IPS DF 4.7 (cell line): ENCODE measurements around the gene RBFOX2.
"Not testable (repeated sequence)": the region's sequence is repeated elsewhere in the genome, so short reads cannot be mapped to it uniquely, and the experiment has no call there.

Experiments
- DNase-seq: peaks from one replicate; pipeline ENCODE4 v3.0.0-alpha.2; 2013; ENCODE audit warnings: low spot score; ENCODE audit errors: extremely low read depth

Gene RBFOX2

DNA sequence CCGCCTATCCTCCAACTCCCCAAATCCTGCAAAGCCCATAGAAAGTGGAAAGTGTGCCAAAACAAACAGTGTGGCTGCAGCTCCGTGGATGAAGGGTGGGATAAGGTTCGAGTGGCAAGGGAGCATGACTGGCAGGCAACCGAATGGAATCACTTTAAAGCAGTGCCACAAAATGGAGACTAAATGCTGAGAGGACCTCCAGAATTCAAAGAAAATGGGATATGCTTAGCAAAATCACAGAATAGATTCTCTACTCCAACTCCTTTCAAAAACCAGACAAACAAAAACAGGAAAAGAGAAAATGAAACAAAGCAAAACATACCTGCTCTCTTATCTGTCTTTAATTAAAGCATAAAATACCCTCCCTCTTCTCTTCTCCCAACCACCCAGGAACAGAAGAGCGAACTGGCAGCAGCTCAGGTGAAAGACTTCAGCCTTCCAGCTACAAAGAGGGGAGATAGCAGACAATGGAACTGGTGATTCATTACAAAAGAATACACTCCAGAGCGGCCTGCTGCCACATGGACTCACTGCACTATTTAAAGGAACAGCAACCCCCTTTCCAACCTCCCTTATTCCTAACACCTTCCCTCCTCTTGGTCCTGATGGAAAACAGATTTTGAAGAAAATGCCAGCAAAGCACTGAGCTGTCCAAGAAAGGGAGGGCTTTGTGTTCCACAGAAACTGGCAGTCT is 192.5 kb downstream of the RBFOX2 start:
- DNase-seq: no peak

DNA sequence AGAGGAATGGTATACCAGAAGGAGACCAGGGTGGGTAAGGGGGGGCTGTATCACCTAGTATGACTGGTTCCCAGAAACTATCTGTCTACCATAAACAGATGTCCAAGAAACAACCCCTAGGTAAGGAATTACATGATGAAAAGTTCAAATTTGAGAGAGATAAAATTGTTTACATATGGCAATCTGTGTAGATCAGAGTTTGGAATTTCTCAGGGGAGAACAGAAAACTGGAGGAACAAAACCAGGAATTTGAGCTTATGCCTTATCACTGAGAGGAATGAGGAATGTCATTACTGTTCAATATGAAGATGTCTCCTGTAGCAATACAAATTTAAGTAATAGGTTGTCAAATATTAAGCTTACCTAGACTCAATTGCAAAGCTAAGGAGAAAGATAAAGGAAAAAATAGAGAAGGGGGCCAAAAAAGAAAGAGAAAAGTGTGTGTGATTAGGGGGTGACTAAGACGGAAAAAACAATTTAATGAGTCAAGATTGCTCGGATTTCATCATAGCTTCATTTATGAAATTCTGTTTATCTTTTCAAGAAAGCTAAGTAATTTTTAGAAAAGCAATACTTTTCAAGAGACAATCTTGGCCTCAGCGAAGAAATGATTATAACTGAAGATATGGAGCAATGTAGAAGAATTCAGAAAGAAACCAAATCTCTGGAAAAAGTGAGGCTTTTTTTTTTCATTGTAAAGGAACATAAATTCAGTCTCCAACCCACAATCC is 193.2 kb downstream of the RBFOX2 start:
- no peak for DNase-seq

DNA sequence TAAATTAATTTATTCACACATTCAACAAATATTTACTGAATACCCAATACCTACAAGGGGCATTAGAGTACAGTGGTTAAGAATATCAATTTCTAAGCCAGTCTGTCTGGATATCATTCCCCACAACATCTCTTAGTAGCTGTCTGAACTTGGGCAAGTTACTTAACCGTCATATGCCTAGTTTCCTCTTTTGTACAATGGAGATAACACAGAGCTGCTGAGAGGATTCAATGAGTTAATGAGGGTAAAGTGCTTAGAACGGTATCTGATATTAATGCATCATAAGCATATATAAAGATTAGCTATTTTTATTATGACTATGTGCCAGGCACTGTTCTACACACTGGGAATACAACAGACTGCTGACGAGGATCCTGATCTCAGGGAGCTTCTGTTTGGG is 194.6 kb downstream of the RBFOX2 start:
- no peak for DNase-seq

DNA sequence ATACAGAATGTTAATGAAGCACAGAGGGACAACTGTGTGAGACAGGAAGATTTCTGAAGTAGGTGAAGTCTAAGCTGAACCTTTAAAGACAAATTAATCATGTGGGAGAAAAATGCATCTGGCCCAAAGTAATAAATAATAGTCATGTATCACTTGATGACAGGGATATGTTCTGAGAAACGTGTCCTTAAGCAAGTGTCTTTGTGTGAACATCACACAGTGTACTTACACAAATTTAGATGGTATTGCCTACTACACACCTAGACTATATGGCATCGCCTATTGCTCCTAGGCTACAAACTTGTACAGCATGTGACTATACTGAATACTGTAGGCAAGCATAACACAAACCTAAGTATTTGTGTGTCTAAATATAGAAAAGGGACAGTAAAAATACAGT is 198.3 kb downstream of the RBFOX2 start:
- DNase-seq: no peak

DNA sequence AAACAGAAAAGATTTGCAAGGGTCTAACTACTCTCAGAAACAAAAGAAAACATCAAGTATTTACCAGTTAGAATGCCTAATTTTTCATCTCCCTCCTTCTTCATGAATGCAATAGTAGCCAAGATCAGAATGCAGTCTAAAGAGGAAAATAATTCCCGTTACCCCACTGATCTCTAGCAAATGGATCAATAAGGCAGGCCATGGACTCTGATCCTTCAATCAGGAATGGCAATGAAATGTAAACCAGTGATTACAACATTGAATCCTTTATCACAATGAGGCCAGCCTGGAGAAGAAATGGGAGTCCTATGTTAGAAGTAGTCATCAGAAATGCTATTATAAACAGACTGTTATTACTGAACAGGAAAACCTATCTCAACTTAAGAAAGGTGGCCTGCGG is 204.4 kb downstream of the RBFOX2 start:
- no peak for DNase-seq

DNA sequence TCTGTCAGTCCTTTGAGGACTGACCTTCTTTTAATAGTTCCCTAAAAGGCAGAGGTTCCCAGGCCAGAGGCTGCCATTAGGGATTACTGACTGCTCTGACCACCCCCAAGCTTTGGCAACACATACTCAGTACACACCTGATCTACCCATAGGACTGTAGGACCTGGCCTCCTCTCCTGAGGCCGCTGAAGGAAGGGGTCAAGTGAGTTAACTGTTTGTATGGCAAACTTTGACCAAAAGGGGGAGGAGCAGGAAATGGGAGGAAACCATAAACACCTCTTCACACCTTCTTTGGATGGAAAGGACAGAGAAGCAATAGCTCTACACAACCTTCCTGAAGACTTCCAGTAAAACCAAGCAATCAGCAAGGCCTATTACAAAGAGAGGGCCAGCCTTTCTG is 207.0 kb downstream of the RBFOX2 start:
- DNase-seq: no peak

DNA sequence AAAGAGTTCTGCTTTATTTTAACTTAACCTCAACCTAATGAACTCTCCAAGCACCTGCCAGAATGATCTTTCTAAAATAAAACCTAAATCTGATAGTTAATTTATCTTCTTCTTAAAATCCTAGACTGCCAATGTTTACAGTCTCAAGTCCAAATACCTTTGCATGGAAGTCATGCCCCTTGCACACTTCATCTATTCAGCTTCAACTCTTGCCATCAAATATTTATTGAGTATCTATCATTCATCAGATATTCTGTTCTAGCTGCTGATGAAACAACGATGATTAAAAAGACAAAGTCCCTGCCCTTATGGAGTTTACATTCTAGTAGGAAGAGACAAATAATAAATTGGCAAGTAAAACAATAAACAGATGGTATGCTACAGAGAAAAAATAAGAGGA is 209.2 kb downstream of the RBFOX2 start:
- DNase-seq: no peak

DNA sequence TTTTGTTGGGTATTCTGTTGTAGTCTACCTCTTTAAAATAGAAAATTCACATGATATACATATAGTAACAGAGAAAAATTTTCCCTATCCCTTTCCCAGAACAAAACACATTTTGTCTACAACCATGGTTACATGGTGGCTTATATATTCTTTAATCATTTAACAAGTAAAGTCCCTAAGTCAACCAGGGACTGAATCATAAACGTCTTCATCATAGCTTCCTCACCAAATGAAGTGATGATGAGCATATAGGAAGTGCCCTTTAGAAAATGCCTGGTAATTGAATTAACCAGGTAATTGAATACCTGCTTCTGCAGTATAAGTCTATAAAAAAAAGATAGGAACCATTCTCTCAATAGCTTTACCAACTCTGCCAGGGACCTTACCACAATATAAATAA is 209.7 kb downstream of the RBFOX2 start:
- DNase-seq: no peak

DNA sequence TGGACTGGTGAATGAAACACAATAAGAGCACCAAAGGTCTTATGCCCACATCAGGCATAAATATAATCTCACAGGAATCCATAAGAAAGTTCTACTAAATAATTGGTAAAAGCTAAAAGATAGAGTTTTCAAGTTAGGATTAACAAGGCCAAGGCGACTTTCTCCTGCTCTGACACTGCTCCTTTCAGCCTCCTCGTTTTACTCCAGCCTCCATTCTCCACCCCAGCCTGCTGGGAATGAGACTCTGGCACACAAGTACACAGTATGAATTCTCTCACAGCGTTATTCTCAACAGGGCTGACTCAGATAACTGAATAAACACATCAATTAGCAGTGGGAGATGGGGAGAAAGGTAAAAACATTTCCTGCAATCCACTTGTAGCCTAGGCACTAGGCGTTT is 216.0 kb downstream of the RBFOX2 start:
- no peak for DNase-seq

DNA sequence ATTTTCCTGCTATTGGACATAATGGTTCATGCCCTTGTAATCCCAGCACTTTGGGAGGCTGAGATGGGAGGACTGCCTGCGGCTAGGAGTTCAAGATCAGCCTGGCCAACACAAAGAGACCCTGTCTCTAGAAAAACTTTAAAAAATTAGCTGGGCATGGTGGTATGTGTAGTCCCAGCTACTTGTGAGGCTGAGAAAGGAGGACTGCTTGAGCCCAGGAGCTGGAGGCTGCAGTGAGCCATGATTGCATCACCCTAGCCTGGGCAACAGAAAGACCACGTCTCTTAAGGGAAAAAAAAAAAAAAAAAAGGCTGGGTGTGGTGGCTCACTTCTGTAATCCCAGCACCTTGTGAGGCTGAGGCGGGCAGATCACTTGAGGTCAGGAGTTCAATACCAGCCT is 217.0 kb downstream of the RBFOX2 start:
- no peak for DNase-seq

DNA sequence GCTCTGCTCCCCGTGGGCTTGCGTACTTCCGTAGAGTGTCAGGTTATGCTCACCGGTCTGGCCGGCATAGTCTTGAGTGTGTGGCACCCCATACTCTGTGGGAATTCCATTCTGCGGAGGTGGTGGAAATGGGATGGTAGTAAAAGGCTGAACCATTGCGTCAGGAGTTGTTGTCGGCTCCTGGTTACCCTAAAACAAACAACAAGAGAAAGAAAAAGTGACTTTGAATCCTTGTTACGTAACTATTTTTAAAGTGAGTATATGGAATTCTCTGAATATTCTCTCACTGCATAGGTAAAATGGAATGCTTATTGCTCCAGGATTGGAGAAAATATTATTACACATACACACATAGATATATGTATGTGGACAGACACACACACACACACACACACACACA is 218.8 kb downstream of the RBFOX2 start:
- DNase-seq: no peak

DNA sequence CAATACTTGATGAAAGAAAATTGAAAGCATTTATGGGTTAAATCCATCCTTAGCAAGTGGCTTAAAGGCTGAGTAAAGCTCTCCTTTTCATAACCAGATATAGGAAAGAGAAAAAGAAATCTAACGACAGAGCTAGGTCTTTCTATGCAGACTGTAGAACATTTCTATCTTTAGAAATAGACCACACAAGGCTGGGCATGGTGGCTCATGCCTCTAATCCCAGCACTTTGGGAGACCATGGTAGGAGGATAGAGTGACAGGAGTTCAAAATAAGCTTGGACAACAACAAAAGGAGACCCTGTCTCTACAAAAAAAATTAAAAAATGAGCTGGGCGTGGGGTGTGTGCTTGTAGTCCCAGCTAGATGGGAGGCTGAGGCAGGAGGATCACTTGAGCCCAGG is 220.2 kb downstream of the RBFOX2 start:
- no peak for DNase-seq

DNA sequence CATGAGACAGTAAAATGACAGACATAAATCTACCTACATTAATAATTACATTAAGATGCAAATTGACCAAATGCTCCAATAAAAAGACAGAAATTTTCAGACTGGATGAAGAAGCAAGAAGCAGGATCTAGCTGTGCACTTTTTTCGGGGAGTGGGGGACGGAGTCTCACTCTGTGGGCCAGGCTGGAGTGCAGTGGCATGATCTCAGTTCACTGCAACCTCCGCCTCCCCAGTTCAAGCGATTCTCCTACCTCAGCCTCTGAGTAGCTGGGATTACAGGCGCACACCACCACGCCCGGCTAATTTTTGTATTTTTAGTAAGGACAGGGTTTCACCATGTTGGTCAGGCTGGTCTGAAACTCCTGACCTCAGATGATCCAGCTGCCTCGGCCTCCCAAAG is 222.0 kb downstream of the RBFOX2 start:
- not testable (repeated sequence) for DNase-seq

DNA sequence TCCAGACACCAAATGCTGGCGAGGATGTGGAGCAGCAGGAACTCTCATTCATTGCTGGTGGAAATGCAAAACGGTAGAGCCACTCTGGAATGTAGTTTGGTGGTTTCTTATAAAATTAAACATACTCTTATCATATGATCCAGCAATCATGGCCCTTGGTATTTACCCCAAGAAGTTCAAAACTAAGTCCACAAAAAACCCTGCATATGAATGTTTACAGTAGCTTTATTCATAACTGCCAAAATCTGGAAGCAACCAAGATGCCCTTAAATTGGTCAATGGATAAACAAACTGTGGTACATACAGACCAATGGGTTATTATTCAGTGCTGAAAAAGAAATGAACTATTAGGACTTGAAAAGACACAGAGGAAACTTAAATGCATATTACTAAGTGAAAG is 223.2 kb downstream of the RBFOX2 start:
- no peak for DNase-seq

DNA sequence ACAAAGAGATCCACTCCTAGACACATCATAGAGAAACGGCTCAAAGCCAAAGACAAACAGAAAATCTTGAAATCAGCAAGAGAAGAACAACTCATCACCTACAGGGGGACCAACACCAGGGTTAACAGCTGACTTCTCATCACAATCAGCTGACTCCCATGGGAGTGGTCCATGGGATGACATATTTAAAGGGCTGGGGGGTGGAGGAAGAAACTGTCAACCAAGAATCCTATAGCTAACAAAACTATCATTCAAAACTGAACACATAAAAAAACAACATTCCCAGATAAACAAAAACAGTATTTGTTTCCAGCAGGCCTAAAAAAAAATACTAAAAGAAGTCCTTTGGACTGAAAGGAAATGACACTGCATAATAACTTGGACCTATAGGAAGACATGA is 224.2 kb downstream of the RBFOX2 start:
- DNase-seq: no peak

DNA sequence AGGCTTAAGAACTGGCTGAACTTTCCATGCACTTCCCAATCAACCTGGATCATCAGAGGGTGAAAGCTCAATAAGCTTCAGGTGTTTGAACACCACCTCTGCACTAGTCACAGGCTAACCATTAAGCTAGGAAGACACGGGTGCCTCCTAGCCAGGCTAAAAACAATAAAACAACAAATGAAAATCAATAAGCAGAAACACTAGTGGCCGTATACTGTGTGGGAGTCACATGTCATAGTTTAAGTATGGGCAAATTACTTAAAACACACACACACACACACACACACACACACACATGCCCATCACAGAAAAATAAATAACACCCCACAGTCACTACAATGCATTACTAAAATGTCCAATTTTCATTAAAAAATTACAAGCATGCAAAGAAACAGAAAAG is 225.7 kb downstream of the RBFOX2 start:
- no peak for DNase-seq

DNA sequence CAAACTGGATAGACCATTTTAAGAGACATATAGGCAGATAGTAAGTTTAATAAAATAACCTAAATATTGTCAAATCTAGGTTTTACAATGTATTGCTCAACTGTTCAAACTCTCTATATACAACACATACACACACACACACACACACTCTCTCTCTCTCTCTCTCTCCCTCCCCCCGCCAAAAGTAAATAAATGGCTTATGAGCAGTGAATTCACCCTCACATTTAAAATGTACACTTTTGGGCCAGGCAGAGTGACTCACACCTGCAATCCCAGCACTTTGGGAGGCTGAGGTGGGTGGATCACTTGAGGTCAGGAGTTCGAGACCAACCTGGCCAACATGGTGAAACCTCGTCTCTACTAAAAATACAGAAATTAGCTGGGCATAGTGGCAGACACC is 227.3 kb downstream of the RBFOX2 start:
- DNase-seq: not testable (repeated sequence)

DNA sequence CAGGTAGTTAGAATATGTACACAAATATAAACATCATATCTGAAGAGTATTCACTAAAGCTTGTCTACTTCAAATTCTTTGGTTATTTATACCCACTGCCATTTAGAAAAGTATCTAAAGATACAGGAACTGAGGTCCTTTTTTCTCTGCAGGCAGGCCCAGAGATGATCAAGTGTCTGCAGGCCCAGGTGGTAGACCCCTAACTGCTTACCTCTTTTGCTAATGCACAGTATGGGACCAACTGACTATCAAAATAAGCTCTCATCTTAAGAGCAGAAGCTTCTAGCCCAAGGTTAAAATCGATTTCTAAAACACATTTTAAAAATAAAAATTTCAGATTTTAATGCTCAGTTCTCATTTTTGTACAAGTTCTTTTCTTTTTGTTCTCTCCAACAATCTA is 229.5 kb downstream of the RBFOX2 start:
- no peak for DNase-seq

DNA sequence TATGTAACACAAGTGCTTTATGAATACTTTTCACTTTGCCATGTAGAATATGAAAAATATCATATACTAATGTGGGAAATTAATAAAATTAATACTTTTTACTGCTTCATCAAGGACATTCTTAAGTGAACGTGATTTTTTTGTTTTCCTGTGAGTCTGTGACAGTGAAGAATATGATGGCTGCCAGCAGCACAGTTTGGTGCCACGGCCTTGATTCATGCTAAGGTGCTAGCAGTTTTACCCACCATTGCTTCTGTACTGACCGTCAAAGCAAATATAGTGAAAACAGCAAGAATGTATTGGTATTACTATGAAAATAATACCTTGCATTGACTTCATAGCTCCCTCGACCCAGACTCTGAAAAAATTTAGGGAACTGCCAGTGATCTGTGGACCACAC is 231.2 kb downstream of the RBFOX2 start:
- no peak for DNase-seq

DNA sequence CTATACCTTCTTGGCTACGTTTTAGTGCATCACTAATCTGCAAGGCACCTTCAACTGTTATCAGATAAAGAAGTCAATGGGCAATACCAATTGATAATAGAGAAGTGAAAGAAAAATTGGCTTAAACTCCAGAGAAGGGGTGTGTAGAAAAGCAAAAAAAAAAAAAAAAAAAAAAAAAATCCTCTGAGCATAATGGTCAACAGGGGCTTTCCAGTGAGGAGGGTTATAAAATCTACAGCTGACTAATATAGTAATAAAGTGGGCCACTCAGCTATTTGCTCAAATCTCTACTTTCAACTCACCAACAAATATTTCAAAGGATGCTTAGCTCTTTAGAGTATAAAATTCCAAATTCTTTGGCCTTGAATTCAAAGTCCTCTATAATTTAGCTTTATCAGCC is 233.1 kb downstream of the RBFOX2 start:
- DNase-seq: no peak

DNA sequence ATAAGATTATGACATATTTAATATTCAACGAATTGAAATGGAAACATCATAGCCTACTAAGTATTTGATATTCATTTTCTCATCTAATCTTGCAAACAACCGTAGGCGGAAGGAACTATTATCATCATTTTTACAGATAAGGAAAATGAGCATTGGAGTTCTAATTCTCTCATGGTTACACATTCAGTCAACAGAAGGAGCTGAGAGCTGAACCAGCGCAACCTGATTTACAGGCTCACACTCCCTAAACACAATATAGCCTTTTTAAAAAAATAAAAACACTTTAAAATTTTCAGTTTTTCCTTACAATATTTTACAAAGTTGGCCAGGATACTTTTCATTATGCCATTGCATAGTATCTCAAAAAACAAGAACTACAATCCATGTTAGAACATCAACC is 236.1 kb downstream of the RBFOX2 start:
- DNase-seq: no peak

DNA sequence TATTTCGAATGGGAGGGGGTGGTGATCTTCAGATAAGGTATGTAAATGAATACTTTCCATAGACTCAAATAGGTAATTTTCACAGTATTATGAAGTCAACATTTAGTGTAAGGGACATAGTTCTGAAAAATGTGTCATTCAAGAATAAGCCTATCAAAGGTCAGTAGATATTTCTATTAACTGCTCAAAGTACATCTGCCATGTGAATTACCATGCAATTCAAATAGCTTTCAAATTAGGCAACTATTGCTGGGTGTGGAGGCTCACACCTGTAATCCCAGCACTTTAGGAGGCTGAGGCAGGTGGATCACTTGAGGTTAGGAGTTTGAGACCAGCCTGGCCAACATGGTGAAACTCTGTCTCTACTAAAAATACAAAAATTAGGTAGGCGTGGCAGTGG is 236.8 kb downstream of the RBFOX2 start:
- DNase-seq: not testable (repeated sequence)

DNA sequence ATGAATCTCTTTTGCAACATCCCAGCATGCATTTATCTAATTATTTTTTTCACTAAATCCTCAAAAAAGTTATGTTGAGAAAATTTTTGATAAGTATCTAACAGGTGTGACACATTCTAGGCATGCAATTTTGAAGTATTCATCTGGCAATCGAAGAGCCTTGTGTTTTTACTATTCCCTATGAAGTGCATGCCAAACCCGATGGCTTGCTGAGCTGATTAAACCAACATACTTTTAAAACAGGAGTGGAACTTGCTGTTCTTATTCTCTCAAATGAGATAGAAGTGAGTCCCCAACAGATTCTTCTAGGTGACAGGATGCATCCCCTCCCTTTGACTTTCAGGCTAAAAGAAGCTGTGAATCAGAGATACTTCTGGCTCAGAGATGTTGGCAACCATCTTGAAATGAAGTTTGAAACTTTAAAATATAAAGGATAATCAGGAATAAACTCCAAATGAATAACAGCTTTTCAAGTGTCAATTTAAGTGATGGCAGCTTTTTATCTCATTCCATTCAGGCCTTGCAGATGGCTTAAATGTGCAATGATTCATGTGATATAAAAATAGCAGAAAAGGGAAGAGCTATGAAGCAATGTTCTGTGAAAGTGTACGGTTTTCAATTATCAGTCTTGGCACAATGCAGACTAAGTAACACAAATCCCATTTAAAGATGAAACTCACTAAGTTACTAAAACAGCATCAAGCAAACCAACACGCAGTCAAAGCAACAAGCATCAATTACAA is 243.3 kb downstream of the RBFOX2 start:
- DNase-seq: no peak
